Activated CD8-positive, alpha-beta memory T cell treated with anti-CD3 and anti-CD28 coated beads for 4 hours (primary cell): ENCODE results near the gene TRIO.
"Not testable (repeated sequence)": the region's sequence is repeated elsewhere in the genome, so short reads cannot be mapped to it uniquely, and the experiment has no call there.

Experiments used
- DNase-seq, 2 donors: peaks; one replicate each; pipeline ENCODE4 v3.0.0-alpha.2; 2020; ENCODE audit warnings: low read depth in 2 of 2

Gene TRIO

GRCh38 chr5:14414656-14415023 lies 271.5 kb downstream of the TRIO start:
- DNase-seq: no peak

DNA sequence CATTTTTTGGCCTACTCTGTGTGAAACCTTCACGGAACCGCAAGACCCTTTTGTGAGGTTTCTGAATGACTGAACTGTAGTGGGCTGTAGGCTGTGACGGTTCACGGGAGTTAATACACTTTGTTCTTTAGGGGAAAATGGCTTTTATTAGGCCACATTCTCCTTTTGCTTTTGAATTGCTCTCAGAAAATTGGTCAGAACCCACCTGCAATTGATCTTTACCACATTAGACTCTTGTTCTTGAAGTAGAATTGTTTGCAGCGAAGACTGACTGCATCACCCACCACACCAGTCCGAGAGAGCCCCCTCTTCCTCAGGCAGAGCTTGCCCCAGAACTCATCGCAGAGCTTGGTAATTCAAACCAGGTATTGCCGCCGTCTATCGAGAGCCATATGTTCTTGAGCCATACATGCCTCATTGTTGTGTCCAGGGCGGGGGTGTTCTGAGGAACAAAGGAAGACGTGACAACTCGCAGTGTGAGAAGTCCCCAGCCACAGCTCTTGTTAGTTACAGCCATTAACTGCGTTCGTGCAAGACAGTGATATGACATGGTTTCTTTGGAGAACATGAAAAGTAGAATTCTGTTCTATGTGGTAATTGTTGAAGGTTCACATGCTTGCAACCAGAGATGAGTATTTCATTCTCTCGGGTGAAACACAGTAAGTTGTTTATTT lies 272.0 kb downstream of the TRIO start:
- no peak for DNase-seq

GRCh38 chr5:14415698-14416074 lies 272.5 kb downstream of the TRIO start:
- no peak for DNase-seq

DNA sequence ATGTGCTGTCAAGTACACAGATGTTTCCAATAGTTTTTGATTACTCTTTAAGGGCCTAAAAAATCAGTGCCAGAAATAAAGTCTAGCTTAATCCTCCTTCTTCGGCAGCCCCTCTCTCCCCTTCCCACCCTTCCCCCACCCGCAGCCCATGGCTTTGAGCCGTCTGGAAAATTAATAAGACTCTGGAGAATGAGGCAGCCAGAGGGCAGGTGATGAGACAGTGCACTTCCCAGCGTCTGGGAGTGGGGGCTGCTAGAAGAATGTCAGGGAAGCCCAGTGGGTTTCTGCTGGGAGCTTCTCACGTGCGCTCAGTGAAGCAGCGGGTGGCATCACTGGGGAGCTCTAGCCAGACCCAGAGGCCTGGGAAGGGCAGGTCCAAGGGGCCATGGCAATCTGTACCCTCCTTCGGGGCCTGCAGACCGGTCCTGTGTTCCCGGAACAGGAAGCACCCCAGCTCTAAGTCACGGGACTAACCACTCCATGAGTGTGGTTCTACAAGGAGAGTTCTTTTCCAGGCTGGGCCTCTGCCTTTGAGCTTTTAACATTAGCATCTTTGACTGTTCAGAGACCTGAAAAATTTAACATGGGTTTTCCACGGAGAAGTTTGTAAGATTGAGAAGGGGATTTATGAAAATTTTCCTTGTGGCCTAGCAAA lies 273.6 kb downstream of the TRIO start:
- DNase-seq: no peak

DNA sequence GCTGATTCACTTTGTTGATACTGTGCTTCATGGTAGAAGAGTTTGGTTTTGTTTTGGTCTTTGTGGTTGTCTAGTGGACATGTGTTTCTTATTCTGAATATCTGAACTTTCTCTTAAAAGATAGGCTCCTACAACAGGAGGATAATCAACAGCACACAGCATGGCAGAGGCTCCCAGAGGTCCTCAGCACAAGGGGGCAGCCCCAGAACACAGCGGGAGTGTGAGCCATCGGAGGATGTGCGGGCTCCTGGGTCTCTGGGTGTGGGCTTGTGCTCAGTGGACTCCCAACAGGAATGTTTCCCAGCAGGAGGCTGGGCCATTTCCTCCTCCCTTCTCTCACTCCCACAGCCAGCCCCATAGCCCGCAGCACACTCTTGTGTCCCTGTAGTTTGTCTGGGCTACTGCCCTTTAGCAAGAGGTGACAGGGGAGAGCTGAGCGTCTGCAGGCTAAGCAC lies 274.2 kb downstream of the TRIO start:
- no peak for DNase-seq

DNA sequence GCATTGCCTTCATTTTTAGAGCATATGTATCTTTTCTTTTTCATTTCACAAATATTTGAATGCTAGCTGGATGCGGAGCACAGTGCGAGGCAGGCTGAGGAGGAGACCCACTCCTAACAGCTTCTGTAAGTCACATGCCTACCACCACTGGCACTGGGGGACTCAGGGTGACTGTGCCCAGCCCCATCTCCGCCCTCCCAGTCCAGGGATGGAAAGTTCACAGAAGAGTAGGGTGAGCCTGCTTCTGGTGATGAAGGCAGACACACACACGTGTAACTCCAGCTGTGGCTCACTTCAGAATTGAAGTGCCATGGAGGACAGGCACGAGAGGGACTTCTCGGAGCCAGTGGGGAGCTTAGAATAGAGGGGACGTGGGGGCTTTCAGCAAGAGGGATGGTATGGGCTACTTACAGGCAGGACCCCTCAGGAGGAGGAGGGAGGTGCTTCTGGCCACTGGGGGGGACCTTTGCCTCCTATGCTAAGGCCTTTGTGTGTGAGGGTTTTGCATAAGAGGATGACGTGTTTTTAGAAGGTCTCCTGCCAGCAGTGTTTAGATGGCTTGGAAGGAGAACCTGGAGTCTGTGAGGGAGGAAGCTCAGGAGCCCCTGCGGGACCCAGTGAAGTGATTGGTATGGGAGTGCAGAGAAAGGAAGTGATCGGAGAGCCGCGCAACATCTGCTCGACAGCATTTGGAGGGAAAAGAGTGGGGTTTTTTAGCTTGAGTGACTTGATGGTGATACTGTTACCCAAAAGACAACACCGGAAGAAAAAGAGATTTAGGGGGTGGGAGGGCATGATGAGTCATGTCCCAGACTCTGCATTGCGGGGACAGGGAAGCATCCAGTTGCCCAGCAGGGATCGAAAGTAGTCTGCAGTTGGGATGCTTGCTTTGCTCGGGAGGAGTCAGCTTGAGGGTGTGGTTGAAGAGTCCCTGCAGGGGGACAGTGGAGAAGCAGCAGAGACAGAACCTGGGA lies 274.9 kb downstream of the TRIO start:
- no peak for DNase-seq

- no peak for DNase-seq
These were observed 276.5 kb downstream of the TRIO start for GRCh38 chr5:14419686-14420085.

- DNase-seq: no peak
These were observed 277.1 kb downstream of the TRIO start for GRCh38 chr5:14420101-14420811.

DNA sequence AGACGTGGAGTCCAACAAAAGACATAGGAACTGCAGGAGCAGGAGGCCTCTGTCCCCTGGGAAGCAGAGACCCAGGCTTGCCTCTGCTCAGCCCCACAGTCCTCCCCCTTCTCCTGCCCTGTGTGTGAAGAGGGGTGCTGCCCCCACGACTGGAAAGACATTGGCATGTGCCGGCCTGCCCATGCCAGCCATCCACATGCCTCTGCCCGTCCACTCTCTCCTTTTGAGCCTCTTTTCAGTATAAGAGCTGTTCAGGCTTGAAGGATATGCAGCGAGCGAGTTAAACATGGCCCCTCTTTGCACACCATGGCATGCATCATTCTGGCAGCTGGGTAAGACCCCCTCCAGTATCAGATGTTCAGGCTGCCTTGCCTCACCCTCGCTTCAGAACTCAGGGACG lies 278.7 kb downstream of the TRIO start:
- DNase-seq: no peak

- DNase-seq: no peak
These were observed 281.0 kb downstream of the TRIO start for GRCh38 chr5:14424011-14424685.

DNA sequence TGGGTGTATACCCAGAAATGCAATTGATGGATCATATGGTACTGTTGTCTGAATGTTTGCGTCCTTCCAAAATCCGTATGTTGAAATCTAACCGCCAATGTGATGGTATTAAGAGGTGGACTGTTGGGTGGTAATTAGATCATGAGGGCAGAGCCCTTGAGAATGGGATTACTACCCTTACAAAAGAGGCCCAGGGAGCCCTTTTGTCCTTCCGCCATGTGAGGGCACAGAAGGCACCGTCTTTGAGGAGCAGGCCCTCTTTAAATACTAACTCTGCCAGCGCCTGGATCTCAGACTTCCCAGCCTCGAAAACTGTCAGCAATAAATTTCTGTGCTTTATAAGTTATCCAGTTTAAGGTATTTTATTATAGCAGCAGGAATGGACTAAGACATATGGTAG lies 282.4 kb downstream of the TRIO start:
- no peak for DNase-seq

GRCh38 chr5:14426521-14426920 lies 283.4 kb downstream of the TRIO start:
- DNase-seq: no peak

- no peak for DNase-seq
These were observed 285.4 kb downstream of the TRIO start for GRCh38 chr5:14428302-14429081.

GRCh38 chr5:14429101-14430050 lies 286.2 kb downstream of the TRIO start:
- DNase-seq: no peak

- no peak for DNase-seq
These were observed 288.4 kb downstream of the TRIO start for GRCh38 chr5:14431534-14431933.

DNA sequence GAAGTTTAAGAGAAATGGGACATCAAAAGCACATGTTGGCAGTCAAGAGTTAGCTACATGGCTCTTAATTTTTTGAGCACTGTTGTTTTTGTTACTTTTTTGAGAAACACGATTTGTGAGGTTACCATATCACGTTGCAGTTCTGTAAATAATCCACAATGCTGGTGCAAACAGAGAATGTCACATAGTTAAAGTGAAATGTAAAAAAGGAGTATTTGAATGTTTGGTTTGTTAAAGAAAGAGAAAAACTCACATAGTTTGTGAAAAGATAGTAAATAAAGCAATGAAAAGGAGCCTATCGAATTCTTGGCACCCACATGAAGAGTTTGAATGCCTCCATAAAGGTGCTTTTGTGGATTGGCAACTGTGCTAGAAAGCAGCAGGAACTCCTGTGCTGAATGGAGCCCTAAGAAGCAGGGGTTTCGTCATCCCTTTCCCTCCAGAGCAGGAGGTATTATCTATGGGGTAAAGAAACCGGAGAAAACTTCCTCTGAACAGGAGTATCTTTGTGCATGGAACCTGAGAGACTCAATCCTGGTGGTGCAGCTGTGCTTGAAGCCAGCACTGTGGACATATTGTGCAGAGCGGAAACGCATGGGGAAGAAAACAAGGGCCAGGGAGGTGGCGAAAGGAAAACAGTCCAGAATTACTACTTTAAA lies 289.9 kb downstream of the TRIO start:
- no peak for DNase-seq

- DNase-seq: no peak
These were observed 292.3 kb downstream of the TRIO start for GRCh38 chr5:14435481-14435880.

DNA sequence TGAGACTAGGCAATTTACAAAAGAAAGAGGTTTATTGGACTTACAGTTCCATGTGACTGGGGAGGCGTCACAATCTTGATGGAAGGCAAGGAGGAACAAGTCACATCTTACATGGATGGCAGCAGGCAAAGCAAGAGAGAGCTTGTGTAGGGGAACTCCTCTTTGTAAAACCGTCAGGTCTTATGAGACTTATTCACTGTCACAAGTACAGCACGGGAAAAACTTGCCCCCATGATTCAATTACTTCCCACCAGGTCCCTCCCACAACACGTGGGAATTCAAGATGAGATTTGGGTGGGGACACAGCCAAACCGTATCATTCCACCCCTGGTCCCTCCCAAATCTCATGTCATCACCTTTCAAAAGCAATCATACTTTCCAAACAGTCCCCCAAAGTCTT lies 293.0 kb downstream of the TRIO start:
- not testable (repeated sequence) for DNase-seq
